ENCODE data around the gene PROC.
"Not testable (repeated sequence)": the region's sequence is repeated elsewhere in the genome, so short reads cannot be mapped to it uniquely, and the experiment has no call there.

Gene PROC

GRCh38 chr2:127452423-127452822 is 34.2 kb downstream of the PROC start:
- not testable (repeated sequence) for FAIRE-seq; DNase-seq (ENCODE audit: extremely low spot score, insufficient read length, low read depth)

- FAIRE-seq (no peak), DNase-seq (ENCODE audit: extremely low spot score, insufficient read length, low read depth) (no peak)
These were observed 34.8 kb downstream of the PROC start for GRCh38 chr2:127453013-127453391.

DNA sequence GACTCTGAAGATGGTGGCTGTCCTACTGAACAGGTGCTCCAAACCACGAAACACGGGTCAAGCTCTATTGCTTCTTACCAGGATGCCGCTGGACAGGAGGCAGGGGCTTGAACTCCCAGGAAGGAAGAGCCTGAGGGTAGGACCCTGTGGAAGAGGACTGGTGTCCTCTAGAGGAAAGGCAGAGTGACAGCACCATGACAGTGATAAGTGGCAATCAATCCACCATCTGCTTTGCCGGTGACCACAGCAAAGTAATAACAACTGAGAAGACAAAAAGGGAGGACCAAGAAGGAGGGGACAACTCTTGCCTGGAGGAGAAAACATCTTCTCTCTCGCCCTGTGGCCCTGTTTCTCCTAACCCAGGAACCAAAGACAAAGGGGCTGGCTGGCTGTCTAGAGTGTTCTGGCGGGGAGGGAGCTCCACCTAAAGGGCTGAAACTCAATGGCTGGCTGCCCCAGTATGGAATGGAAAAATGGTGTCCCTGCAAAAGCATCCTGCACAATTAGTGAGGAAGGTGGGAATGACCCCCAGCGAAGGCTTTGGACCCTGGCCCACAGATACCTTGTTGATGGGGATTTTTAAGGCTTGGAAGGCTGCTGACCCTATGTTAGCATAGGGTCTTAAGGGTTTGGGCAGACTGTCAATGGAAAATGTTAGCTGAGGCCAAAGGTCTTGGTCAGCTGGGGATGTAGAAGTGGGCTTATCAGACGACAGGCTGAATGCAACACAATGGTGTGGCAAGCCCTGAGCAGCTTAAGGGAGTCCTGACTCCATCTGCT is 35.4 kb downstream of the PROC start:
- FAIRE-seq (no peak), DNase-seq (ENCODE audit: extremely low spot score, insufficient read length, low read depth) (no peak)

DNA sequence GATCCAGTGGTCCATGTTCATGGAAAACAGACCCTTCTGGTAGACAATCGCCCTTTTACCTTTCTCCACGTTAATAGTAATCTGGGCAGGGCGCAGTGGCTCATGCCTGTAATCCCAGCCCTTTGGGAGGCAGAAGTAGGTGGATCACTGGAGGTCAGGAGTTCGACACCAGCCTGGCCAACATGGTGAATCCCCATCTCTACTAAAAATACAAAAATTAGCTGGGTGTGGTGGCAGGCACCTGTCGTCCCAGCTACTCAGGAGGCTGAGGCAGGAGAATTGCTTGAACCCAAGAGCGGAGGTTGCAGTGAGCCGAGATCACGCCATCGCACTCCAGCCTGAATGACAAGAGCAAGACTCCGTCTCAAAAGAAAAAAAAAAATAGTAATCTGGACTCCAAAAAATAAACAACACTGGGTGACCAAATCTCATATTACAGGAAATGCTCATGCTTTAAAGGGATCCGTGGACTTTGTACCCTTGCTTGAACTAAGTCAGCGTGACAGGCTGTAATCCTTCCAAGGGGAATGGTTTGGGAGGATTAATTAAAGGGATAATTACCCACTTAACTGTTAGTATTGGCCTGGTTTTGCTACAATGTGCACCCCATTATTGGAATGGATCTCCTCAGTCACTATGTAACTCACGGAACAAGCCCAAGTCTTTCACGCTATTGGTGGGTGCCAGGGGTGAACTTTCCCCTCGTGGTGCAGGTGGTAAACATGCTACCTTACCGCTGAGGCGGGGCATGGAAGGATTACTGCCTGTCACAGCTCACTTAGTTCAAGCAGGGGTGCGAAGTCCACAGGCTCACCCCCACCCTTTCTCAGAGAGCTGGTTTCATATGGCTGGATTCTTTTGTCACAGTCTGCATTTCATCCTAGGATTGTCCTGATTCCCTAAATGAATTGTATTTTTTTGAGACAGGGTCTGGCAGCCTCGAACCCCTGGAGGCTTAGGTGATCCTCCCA is 36.7 kb downstream of the PROC start:
- DNase-seq (ENCODE audit: extremely low spot score, insufficient read length, low read depth) (no peak), FAIRE-seq (no peak)

- FAIRE-seq: no peak
- no peak for DNase-seq (ENCODE audit: extremely low spot score, insufficient read length, low read depth)
These were observed 37.6 kb downstream of the PROC start for GRCh38 chr2:127455566-127456493.

GRCh38 chr2:127456960-127457359 is 38.7 kb downstream of the PROC start:
- DNase-seq (ENCODE audit: extremely low spot score, insufficient read length, low read depth) (no peak), FAIRE-seq (no peak)

GRCh38 chr2:127462461-127462860 is 44.2 kb downstream of the PROC start:
- DNase-seq (ENCODE audit: extremely low spot score, insufficient read length, low read depth) (no peak), FAIRE-seq (no peak)

- no peak for DNase-seq (ENCODE audit: extremely low spot score, insufficient read length, low read depth)
- no peak for FAIRE-seq
These were observed 45.1 kb downstream of the PROC start for GRCh38 chr2:127463155-127463991.

DNA sequence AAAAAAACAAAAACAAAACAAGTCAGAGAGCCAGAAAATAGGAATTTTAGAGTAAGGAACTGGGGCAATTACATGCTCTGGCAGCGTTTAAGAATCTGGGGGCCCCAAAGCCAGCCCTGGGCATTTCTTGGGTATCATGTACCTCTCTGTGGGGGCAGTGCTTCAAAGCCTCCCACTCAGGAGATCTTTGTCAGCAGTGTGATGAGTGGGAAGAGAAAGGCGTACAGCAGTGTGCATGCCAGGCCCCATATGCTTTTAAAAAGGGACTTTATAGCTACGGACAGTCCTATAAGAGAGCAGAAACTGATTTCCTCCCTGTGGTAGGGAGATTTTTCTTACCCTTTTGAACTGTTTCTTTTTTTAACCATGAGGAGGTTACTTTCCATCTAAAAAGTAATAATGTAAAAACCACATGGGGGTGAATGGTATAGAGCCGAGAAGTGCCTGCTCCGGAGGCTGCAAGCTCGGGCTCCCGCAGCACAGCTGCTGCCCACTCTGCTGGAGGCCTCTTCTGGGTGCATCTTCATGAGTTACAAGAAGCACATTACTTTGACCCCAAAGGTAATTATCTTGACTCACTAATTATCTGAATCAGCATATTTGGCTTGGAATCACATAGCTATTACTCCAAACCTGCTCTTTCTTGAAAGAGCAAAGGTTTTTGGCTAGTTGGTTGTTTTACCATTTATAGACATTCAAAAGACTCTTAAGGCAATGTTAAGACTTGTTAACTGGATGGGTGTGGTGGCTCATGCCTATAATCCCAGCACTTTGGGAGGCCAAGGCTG is 46.4 kb downstream of the PROC start:
- DNase-seq (ENCODE audit: extremely low spot score, insufficient read length, low read depth) (no peak), FAIRE-seq (no peak)

- FAIRE-seq (no peak), DNase-seq (ENCODE audit: extremely low spot score, insufficient read length, low read depth) (no peak)
These were observed 47.0 kb downstream of the PROC start for GRCh38 chr2:127465258-127465657.

DNA sequence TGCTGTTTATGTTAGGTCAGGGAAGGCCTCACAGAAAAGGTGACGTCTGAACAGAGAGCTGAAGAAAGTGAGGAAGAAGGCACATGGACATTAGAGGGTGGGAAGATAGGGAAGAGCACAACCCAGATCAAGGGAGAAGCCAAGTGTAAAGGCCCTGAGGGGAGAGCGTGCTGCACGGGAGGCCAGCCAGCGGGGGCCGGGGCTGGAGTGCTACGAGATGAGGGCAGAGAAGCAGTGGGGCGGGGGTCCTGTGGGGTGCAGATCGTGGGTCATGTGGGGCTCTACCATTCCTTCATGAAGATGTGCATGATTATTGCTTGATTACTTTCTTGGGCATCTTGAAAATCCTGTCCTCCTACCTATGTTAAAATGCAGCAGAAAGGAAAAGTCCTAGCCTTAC is 50.8 kb downstream of the PROC start:
- no peak for DNase-seq (ENCODE audit: extremely low spot score, insufficient read length, low read depth)
- FAIRE-seq: no peak

GRCh38 chr2:127469974-127470373 is 51.7 kb downstream of the PROC start:
- DNase-seq (ENCODE audit: extremely low spot score, insufficient read length, low read depth) (no peak), FAIRE-seq (no peak)

GRCh38 chr2:127471286-127471988 is 53.2 kb downstream of the PROC start:
- FAIRE-seq: no peak
- no peak for DNase-seq (ENCODE audit: extremely low spot score, insufficient read length, low read depth)

GRCh38 chr2:127472268-127472667 is 54.0 kb downstream of the PROC start:
- DNase-seq (ENCODE audit: extremely low spot score, insufficient read length, low read depth): no peak
- FAIRE-seq: no peak

GRCh38 chr2:127475788-127476187 is 57.6 kb downstream of the PROC start:
- FAIRE-seq: no peak
- no peak for DNase-seq (ENCODE audit: extremely low spot score, insufficient read length, low read depth)

Measured in GM18507 (cell line).